ENCODE data around the gene SSBP3.

The SSBP3 gene

DNA sequence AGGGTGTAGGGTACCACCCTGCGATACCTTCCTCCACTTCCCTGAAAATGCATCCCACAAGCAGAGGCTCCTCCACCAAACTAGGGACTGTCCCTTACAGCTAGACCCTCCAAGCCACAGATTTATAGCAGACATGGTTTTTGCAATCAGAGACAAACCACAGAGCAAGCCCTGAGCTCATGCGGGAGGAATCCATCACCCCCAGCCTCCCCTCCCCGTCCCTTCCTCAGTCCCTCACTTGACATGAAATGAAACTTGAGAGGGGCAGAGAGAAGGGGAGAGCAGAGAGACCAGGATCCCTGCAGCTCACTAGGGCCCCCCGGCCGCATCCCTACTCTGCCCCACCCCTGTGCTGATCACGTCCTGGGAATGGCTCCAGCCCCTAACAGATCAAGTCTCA is 111.3 kb downstream of the SSBP3 start:
- TF ChIP-seq CTCF (IDR thresholded peaks at IDR 0.05), result no peak
- TF ChIP-seq ZFX (IDR thresholded peaks at IDR 0.05; ENCODE audit: borderline replicate concordance), result no peak
- no peak overlapping the region for H3K27ac ChIP-seq

DNA sequence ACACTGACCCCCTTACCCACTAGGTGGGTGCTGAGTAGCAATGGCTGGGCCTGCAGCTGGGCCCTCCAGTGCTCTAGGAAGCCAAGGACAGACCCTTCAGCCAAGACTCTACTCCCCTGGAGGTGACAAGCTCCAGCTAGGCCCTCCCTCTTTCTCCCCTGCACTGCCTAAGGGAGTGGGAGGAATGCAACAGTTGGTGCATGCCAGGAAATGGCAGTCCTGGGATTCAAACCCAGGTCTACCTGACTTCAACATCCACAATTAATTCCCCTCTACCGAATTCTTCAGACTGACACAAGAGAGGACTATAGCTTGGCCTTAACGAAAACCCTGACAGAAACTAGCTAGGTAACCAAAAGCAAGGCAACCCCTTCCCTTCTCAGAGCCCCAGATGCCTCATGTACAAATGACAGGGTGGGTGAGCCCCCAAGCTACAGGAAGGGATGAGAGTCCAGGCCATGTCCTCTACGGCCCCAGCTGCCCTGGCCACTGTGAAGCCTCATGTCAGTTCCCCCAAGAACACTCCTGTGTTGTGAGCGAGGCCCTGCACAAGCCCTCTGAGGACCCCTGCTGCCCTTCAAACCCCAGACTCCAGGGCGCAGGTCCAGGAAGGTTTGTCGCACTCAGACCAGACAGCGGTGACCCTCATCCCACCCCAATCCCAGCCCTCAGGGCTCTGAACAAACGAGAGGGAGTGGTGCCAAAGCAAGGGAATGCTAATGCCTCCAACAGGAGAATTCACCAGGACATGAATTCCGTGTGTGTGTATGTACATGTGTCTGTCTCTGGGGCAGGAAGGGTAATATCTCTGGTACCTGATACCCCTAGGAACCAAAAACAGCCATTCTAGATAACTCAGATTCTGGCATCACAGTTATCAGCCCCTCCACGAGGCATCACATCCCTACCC is 113.9 kb downstream of the SSBP3 start:
- H3K27ac ChIP-seq, result no peak overlapping the region

GRCh38 chr1:54291276-54292001 is 114.8 kb downstream of the SSBP3 start:
- no peak overlapping the region for H3K27ac ChIP-seq
- no peak for TF ChIP-seq CTCF (IDR thresholded peaks at IDR 0.05)

More for the DNA sequence above, 113.9 kb downstream of the SSBP3 start:
- TF ChIP-seq CTCF (IDR thresholded peaks at IDR 0.05) (no peak), ZFX (IDR thresholded peaks at IDR 0.05; ENCODE audit: borderline replicate concordance) (no peak)

GRCh38 chr1:54290506-54291184 is 115.5 kb downstream of the SSBP3 start:
- TF ChIP-seq CTCF (IDR thresholded peaks at IDR 0.05), result no peak
- no peak for TF ChIP-seq ZFX (IDR thresholded peaks at IDR 0.05; ENCODE audit: borderline replicate concordance)
- H3K27ac ChIP-seq, result no peak overlapping the region

GRCh38 chr1:54289712-54290233 is 116.4 kb downstream of the SSBP3 start:
- no peak overlapping the region for H3K27ac ChIP-seq
- TF ChIP-seq CTCF (IDR thresholded peaks at IDR 0.05) (no peak), ZFX (IDR thresholded peaks at IDR 0.05; ENCODE audit: borderline replicate concordance) (no peak)

- H3K27ac ChIP-seq, result no peak overlapping the region
These were observed 118.4 kb downstream of the SSBP3 start for GRCh38 chr1:54287801-54288211.

More at GRCh38 chr1:54287801-54288211, 118.4 kb downstream of the SSBP3 start:
- TF ChIP-seq CTCF (IDR thresholded peaks at IDR 0.05) (no peak), ZFX (IDR thresholded peaks at IDR 0.05; ENCODE audit: borderline replicate concordance) (no peak)
